GM12875 (cell line): Measurements from ENCODE around the gene MYO3B.

Experiments
- H3K4me3 ChIP-seq: one replicate; pipeline ENCODE4 v1.5.1; 2011; ENCODE audit warnings: low read depth, low read length, control low read depth
- CTCF ChIP-seq: IDR thresholded peaks from 2 replicates; pipeline ENCODE4 v1.5.1; 2011; ENCODE audit warnings: low read depth, mild to moderate bottlenecking, control low read depth, inconsistent platforms, low read length, moderate library complexity, borderline replicate concordance; ENCODE audit not compliant: insufficient read depth

The MYO3B gene

GRCh38 chr2:170350929-170351826, 173.2 kb downstream of the MYO3B start:
- H3K4me3 ChIP-seq = no peak overlapping the region
- no peak for TF ChIP-seq CTCF

GRCh38 chr2:170353723-170354122, 175.8 kb downstream of the MYO3B start:
- no peak for TF ChIP-seq CTCF
- no peak overlapping the region for H3K4me3 ChIP-seq

- TF ChIP-seq CTCF = no peak
- no peak overlapping the region for H3K4me3 ChIP-seq
Observed at GRCh38 chr2:170354388-170354787, 176.4 kb downstream of the MYO3B start.

- H3K4me3 ChIP-seq = no peak overlapping the region
- no peak for TF ChIP-seq CTCF
Observed at GRCh38 chr2:170354855-170355780, 177.2 kb downstream of the MYO3B start.

- TF ChIP-seq CTCF = no peak
- no peak overlapping the region for H3K4me3 ChIP-seq
Observed at GRCh38 chr2:170359466-170359865, 181.5 kb downstream of the MYO3B start.

GRCh38 chr2:170360546-170361089, 182.7 kb downstream of the MYO3B start:
- TF ChIP-seq CTCF = no peak
- no peak overlapping the region for H3K4me3 ChIP-seq
